GM10248 (cell line): Measurements from ENCODE around the gene TCP11L2.

Experiments used
- CTCF ChIA-PET: fragments of 300-600 bp; sonication (Branson Sonifier 250); formaldehyde crosslinking; extraction: SDS; loops from one replicate; lab custom pipeline; 2021; ENCODE audit warnings: antibody characterized with exemption; lab: Yijun Ruan, JAX
- POLR2A ChIA-PET: fragments of 350-650 bp; sonication (Branson Sonifier 250); formaldehyde crosslinking; extraction: SDS; loops from one replicate; lab custom pipeline; 2020; ENCODE audit warnings: antibody characterized with exemption; lab: Yijun Ruan, JAX
- DNase-seq: peaks from one replicate; pipeline ENCODE4 v3.0.0; 2012; ENCODE audit errors: extremely low spot score
- CTCF ChIP-seq: IDR thresholded peaks from 2 replicates; pipeline ENCODE4 v1.5.1; 2012; ENCODE audit warnings: mild to moderate bottlenecking, low read depth; ENCODE audit errors: extremely low read depth, missing control alignments, control extremely low read depth

TCP11L2 gene

DNA sequence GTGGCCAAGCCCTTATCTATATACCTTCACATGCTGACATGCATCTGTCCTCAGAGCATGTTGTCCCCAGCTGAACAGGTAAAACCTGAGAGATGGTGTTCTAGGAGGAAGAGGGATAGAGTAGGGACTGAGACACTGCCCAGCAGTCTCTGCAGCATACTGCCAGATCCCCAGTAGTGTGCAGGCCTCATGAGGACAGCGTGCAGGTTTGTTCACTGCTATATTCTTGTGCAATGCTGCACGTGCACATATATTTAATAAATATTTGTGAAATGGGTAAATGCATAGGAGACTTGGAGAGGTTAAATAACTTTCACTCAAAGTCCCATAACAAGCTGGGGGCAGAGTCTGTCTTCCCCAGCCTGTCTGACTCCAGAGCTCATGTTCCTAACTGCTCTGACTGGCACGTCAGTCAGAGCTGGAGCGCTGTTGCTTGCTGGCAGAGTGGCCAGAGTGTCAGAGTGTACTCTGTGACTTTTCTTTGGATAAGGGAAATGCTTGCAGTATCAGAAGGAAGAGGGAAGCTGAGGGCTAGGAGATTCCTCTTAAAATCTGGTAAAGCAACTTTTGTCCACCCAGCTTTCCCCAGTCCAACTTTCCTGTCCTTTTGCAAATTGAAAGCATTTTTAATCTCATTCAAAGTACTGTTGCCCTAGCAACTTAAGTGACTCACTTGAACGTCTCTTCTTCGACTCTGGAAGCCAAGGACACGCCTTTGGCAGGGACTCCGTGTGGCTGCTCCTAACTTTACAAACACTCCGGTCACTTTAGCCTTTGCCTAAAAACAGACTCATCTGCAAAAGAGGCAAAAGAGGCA is 40.1 kb downstream of the TCP11L2 start:
- CTCF ChIA-PET = interaction anchor here (1.3 to 2.6 kb wide), 4 partner anchors 10 to 22 kb away, joined by 3 to 8 read pairs (median 5); partner anchors contain the start of gene POLR3B
- no peak for TF ChIP-seq CTCF
- DNase-seq = no peak
- POLR2A ChIA-PET = no interaction called here

DNA sequence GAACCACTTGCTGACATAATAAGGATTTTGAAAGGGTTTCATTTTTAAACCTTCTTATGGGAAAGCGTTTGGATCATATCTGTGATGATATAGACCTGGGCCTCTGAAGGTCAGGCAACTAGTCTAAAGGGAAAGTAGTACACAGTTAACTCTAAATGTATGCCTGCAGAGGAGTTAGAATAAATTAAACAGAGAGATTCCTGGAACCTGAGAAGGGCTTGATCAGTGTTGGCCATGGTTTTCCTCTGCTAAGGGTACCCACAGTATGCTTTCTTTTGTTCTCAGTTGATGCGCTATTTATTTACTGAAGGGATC is 40.6 kb downstream of the TCP11L2 start:
- POLR2A ChIA-PET = no interaction called here
- no peak for DNase-seq
- TF ChIP-seq CTCF = no peak
- CTCF ChIA-PET = interaction anchor here (2.4 to 2.6 kb wide), 2 partner anchors 13 to 15 kb away, joined by 7 to 8 read pairs; partner anchors contain the start of gene POLR3B

- ChIA-PET CTCF (no interaction called here), POLR2A (no interaction called here)
- no peak for DNase-seq
- TF ChIP-seq CTCF = no peak
Measured at GRCh38 chr12:106344131-106344530, 41.6 kb downstream of the TCP11L2 start.

GRCh38 chr12:106345746-106346145 is 43.2 kb downstream of the TCP11L2 start:
- DNase-seq = no peak
- no peak for TF ChIP-seq CTCF
- ChIA-PET POLR2A (no interaction called here), CTCF (interaction anchor here (0.9 to 2.4 kb wide), 7 partner anchors 10 to 120 kb away, joined by 3 to 16 read pairs (median 4); partner anchors contain the start of gene POLR3B)

DNA sequence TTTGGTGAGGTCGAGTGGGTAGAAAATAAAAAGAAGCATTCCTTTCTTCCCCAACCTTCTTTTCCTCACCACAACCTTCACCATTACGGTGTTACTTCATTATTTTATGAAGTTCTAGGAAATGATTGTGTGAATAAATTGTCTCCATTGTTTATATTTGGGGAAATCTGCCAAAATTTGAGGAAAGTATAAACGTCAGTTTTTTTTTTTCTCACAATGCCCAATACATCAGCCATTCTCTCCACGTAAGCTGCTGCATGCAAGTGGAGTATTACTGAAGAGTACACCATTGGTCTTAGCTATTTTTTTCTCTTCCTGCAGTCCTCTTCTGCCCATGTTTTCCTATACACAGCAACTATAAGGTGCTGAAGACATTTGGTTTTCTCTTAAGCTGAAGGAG is 45.9 kb downstream of the TCP11L2 start:
- POLR2A ChIA-PET = no interaction called here
- no peak for DNase-seq
- TF ChIP-seq CTCF = no peak
- CTCF ChIA-PET = interaction anchor here (1.1 to 3.0 kb wide), 2 partner anchors 9 to 17 kb away, joined by 3 to 11 read pairs; partner anchors contain the start of gene POLR3B

GRCh38 chr12:106353175-106353574 is 50.6 kb downstream of the TCP11L2 start:
- no peak for DNase-seq
- ChIA-PET POLR2A (no interaction called here), CTCF (interaction anchor here (1.2 to 2.9 kb wide), 3 partner anchors 8 to 126 kb away, joined by 3 to 9 read pairs (median 6); no protein-coding TSS in a partner anchor)
- no peak for TF ChIP-seq CTCF
